SU-DHL-6 (cell line): ENCODE results near the gene MFSD11.

Experiments used
- EZH2phosphoT487 ChIP-seq: fragments of 200-600 bp; sonication (generic), shearing (Covaris generic); conservative IDR thresholded peaks from 2 replicates; pipeline ENCODE4 v1.6.1; 2018; ENCODE audit warnings: mild to moderate bottlenecking, antibody characterized with exemption, low read length, moderate library complexity, mixed read lengths
- TF ChIP-seq, protein P1 (sequence below): fragments of 200-600 bp; sonication (generic); IDR thresholded peaks from one replicate; pipeline ENCODE4 v1.5.1; 2017; ENCODE audit warnings: antibody characterized with exemption, mild to moderate bottlenecking, low read length, moderate library complexity; ENCODE audit not compliant: insufficient read depth, poor library complexity, severe bottlenecking

GRCh38 chr17:76752006-76752405 lies 14.1 kb downstream of the MFSD11 start:
- TF ChIP-seq, protein P1, sequence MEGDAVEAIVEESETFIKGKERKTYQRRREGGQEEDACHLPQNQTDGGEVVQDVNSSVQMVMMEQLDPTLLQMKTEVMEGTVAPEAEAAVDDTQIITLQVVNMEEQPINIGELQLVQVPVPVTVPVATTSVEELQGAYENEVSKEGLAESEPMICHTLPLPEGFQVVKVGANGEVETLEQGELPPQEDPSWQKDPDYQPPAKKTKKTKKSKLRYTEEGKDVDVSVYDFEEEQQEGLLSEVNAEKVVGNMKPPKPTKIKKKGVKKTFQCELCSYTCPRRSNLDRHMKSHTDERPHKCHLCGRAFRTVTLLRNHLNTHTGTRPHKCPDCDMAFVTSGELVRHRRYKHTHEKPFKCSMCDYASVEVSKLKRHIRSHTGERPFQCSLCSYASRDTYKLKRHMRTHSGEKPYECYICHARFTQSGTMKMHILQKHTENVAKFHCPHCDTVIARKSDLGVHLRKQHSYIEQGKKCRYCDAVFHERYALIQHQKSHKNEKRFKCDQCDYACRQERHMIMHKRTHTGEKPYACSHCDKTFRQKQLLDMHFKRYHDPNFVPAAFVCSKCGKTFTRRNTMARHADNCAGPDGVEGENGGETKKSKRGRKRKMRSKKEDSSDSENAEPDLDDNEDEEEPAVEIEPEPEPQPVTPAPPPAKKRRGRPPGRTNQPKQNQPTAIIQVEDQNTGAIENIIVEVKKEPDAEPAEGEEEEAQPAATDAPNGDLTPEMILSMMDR: no peak
- TF ChIP-seq EZH2phosphoT487: no peak
